ENCODE results near the gene RHOBTB3.

RHOBTB3 gene

DNA sequence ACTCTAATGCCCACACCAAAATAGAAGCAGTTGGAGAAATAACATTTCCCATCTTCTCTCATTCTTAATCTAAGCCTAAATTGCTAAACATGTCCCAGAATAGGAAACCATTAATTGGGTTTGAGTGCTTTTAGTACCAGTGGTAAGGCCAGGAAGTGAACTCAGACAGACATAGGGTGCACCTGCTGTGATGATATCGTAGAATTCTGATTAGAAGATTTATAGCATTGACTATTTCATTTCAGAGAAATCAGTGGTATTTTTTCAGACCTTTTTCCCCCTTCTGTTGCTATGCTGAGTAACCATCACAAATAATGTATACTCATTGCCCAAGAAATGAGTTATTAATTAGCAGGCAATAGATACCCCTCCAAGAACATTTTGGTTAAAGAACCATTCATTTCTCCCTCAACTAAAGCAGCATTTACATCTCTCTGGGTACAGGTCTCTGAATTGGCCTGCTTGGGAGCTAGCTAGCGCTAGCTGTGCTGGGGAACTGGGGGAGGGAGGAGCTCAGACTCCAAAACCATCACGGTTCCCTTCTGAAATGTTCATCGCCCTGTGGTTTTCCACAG, 84.1 kb downstream of the RHOBTB3 start:
- Mint-ChIP-seq H3K4me1 (peaks cover 94% of the 10 kb centered on the region), H3K36me3 (peaks cover 74% of the 10 kb centered on the region), H3K27me3 (no peaks in the 10 kb centered on the region), H3K9me3 (no peaks in the 10 kb centered on the region), H3K4me3 (no peak overlapping the region), H3K27ac (no peak overlapping the region)
- CTCF ChIA-PET = no interaction called here
- no peak for DNase-seq

DNA sequence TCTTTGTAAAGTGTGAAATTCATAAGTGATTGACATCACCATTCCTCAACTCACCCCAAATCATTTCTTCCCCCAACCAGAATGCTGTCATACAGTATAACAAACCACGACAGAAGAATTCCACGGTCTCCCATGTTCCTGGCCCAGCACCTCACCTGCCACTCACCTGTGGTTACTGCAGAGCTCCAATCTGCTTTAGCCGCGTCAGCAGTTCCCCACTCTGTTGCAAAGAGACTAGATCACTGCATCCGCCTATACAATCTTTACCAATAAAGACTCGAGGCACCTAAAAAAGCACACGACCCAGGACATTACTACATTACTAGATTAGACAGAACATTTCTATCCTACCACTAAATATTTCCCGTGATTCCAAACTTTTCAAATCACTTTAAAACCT, 85.2 kb downstream of the RHOBTB3 start:
- H3K4me3 Mint-ChIP-seq = no peak overlapping the region
- no peaks in the 10 kb centered on the region for H3K27me3 Mint-ChIP-seq
- no peak for DNase-seq
- peaks cover 92% of the 10 kb centered on the region for H3K4me1 Mint-ChIP-seq
- H3K27ac Mint-ChIP-seq = no peak overlapping the region
- peaks cover 69% of the 10 kb centered on the region for H3K36me3 Mint-ChIP-seq
- H3K9me3 Mint-ChIP-seq = no peaks in the 10 kb centered on the region
- CTCF ChIA-PET = interaction anchor here (1.0 to 1.2 kb wide), 2 partner anchors 18 to 35 kb away, joined by 3 to 6 read pairs; no protein-coding TSS in a partner anchor

DNA sequence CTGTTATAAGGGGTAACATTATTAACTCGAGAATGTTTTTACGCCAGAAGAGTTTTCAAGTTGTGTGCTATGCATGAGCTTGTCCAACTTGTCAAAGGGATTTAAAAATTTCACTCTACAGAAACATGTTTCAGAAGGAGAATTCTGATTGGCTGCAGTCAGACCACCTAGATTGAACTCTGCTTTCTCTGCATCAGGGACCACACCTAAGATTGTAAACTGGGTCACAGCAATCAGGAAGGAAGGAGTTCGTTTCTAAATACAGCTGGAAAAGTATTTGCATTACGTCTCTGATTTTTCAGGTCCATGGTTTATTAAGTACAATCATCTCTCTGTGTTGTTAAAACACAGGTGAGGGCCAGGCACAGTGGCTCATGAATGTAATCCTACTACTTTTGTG, 85.6 kb downstream of the RHOBTB3 start:
- no peaks in the 10 kb centered on the region for H3K27me3 Mint-ChIP-seq
- peak overlapping the region; percentile 70 for H3K4me3 Mint-ChIP-seq
- H3K36me3 Mint-ChIP-seq = peaks cover 70% of the 10 kb centered on the region
- DNase-seq = no peak
- peaks cover 88% of the 10 kb centered on the region for H3K4me1 Mint-ChIP-seq
- no peaks in the 10 kb centered on the region for H3K9me3 Mint-ChIP-seq
- CTCF ChIA-PET = interaction anchor here (1.0 to 1.2 kb wide), 2 partner anchors 18 to 36 kb away, joined by 3 to 6 read pairs; no protein-coding TSS in a partner anchor
- H3K27ac Mint-ChIP-seq = peak overlapping the region; percentile 63

DNA sequence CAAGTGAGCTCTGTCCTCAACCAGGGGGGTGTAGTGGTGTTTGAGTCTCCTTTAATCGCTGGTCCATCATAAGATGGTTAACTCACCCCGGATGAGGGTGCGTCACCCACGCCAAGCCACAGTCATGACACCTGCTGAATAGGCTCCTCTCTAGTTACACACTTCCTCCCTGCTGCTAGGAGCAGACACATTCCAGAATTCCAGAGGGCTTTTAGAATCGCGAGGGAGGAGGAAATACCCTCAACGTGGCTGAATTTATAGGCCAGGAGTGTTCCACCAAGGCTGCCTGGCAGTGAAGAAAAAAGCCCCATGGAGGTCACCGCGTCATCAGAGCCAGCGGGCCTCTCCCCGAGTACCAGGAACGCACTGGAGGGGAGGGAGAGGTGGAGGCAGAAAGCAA, 86.3 kb downstream of the RHOBTB3 start:
- Mint-ChIP-seq H3K4me3 (peak overlapping the region; percentile 70), H3K27me3 (no peaks in the 10 kb centered on the region), H3K27ac (peak overlapping the region; percentile 76), H3K4me1 (peaks cover 81% of the 10 kb centered on the region), H3K36me3 (peaks cover 67% of the 10 kb centered on the region), H3K9me3 (no peaks in the 10 kb centered on the region)
- no peak for DNase-seq
- CTCF ChIA-PET = interaction anchor here (1.0 to 3.9 kb wide), 6 partner anchors 9 to 36 kb away, joined by 3 to 29 read pairs (median 6); no protein-coding TSS in a partner anchor

DNA sequence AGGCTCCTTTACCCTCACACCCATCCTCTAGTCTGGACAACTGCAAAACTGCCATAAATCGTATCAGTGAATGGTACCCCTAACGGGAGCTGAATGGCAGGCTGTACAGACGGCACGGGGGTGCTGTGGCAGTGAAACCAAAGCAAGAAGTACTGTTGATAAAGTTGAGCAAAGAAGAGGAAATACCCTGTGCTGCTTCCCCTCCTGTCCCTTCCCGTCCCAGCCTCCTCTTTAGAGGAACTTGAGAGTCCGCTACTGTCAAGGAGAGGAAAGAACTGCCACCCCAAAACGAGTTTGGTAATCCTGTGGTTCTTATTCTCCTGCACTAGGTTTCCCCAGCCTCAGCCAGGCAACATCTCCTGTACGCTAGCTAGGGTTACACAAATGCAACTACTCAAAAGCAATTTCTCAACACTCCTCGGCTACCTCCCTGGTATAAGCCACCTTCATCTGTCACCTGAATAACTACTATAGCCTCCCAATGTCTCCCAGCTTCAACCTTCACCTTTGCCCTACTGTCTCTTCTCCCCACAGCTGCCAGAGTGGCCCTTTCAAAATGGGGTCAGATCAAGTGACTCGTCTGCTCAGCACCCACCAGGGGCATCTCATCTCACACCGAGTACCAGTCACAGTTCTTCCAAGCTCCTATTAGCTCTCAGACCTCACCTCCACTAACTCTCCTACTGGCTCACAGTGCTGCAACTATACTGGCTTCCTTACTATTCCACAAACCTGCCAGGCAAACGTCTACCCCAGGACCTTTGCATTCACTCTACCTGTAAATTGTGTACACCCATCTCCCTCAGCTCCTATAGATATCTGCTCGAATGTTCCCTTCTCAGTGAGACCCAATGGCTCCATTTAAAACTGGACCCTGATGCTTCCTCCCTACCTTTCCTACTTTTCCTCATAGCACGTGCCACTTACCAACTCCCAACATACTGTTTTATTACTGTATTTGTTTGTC, 87.3 kb downstream of the RHOBTB3 start:
- Mint-ChIP-seq H3K36me3 (peaks cover 61% of the 10 kb centered on the region), H3K27me3 (no peaks in the 10 kb centered on the region), H3K9me3 (no peaks in the 10 kb centered on the region), H3K27ac (peak overlapping the region; percentile 76), H3K4me1 (peaks cover 80% of the 10 kb centered on the region), H3K4me3 (peak overlapping the region; percentile 70)
- CTCF ChIA-PET = interaction anchor here (0.7 to 6.0 kb wide), 7 partner anchors 10 to 41 kb away, joined by 3 to 29 read pairs (median 6); no protein-coding TSS in a partner anchor
- DNase-seq = peak; percentile 34

DNA sequence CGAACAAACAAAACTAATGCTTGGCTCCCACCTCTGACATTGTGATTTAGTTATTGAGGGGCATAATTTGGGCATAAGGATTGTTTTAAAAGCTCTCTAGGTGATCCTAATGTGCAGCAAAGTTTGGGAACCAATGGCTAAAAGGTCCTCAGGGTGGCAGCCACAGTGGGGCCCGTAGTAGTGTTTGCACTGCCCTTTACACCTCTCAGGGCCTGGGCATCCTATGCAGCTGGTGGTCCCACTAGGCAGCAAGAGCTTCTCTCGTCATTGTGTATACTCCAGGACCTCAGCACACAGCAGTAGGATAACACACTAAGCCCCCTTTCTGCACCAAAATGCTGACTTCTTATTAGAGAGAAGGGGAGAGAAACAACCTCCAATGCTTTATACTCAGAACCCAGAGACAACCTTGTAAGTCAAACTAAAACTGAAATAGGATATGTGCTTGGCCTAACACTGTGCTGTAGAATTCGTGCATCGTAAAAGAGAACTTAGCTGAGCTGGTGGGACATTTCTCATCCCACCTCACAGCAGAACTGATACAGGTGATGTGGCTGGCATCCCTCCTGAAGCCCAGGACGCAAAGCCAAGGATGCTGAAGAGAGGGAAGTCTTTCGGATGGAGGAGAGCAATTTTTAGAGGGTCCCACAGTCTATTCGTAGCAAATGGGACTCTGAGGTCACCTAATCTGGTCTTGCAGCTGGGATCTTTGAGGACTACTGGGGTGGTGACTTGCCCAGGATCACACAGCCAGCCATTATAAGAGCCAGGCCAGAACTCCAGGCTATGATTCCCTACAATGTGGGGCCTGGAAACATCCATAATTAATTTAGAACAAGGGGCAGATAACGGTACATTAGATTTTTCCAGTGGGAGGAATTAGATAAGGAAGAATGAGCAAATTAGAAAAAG, 90.2 kb downstream of the RHOBTB3 start:
- DNase-seq = no peak
- peak overlapping the region; percentile 97 for H3K27ac Mint-ChIP-seq
- H3K27me3 Mint-ChIP-seq = no peaks in the 10 kb centered on the region
- H3K9me3 Mint-ChIP-seq = no peaks in the 10 kb centered on the region
- H3K4me1 Mint-ChIP-seq = peaks cover 79% of the 10 kb centered on the region
- CTCF ChIA-PET = interaction anchor here (0.6 to 6.0 kb wide), 13 partner anchors 9 to 515 kb away, joined by 3 to 29 read pairs (median 5); no protein-coding TSS in a partner anchor
- H3K36me3 Mint-ChIP-seq = peaks cover 40% of the 10 kb centered on the region
- H3K4me3 Mint-ChIP-seq = peak overlapping the region; percentile 96

DNA sequence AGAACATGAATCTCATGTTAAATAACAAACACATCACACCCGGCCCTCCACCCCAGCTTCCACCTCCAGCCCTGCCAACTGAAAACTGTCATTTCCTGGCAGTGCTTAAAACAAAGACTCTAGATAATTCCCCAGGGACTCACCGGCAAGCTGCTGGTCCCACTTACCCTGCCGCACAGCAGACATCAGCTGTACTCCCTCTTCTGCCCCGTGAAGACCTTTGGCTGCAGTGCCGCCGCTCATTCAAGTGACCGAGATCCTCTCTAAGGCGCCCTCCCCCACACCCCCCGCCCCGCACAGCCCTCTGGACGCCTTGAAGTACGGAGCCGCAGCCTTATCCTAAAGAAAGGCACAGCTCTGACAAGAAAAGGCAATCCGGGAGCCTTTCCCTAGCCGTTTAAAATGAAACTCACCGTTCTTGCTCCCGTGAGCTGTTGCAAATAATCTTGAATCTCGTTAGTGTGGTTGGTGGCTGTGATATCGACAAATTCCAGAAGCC, 91.0 kb downstream of the RHOBTB3 start:
- peak; percentile 53 for DNase-seq
- peak overlapping the region; percentile 97 for H3K27ac Mint-ChIP-seq
- CTCF ChIA-PET = interaction anchor here (0.7 to 6.0 kb wide), 16 partner anchors 10 to 514 kb away, joined by 3 to 18 read pairs (median 4); no protein-coding TSS in a partner anchor
- no peaks in the 10 kb centered on the region for H3K9me3 Mint-ChIP-seq
- H3K27me3 Mint-ChIP-seq = no peaks in the 10 kb centered on the region
- peaks cover 72% of the 10 kb centered on the region for H3K4me1 Mint-ChIP-seq
- peak overlapping the region; percentile 96 for H3K4me3 Mint-ChIP-seq
- H3K36me3 Mint-ChIP-seq = peaks cover 36% of the 10 kb centered on the region

DNA sequence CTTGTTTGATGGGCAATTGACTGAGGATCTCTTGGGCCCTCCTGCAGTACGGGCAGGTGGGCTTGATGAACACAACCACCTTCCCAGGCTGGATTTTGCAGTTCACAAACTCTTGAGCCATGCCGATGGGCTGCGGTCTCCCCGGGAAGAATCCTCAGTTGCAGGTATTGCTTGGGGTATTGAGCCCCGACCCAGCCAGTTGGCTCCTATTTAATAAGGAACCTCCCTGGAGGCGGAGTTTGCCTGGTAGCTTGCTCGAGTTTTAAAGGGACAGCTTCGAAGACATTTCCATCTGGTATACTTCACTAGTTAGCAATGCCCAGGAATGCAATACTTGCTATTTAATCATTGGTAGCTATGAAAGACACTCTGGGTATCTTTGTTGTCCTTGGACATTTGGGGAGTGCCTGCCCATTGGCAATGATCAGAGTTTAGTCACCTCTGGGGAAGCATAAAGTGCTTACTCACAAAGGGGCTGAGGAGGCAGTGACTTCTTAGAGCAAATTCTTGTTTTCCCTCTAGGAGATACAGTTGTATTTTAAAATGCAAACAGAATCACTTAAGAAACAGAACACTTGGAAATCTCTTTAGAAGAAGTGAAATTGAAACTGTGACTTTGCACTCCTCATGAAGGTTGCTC, 91.5 kb downstream of the RHOBTB3 start, which contains the start of gene GLRX:
GLRX (minus strand) TSS at position 185 of the 640 bp plus-strand sequence; CDS start at position 121, 64 bp downstream.
- H3K36me3 Mint-ChIP-seq = peaks cover 33% of the 10 kb centered on the region
- peak; percentile 79 for DNase-seq
- H3K27me3 Mint-ChIP-seq = no peaks in the 10 kb centered on the region
- H3K9me3 Mint-ChIP-seq = no peaks in the 10 kb centered on the region
- peaks cover 72% of the 10 kb centered on the region for H3K4me1 Mint-ChIP-seq
- H3K4me3 Mint-ChIP-seq = peak within 1 kb of the TSS; percentile 96
- CTCF ChIA-PET = interaction anchor here (0.7 to 6.0 kb wide), 13 partner anchors 9 to 513 kb away, joined by 3 to 18 read pairs (median 4); no protein-coding TSS in a partner anchor
- H3K27ac Mint-ChIP-seq = peak within 1 kb of the TSS; percentile 97

DNA sequence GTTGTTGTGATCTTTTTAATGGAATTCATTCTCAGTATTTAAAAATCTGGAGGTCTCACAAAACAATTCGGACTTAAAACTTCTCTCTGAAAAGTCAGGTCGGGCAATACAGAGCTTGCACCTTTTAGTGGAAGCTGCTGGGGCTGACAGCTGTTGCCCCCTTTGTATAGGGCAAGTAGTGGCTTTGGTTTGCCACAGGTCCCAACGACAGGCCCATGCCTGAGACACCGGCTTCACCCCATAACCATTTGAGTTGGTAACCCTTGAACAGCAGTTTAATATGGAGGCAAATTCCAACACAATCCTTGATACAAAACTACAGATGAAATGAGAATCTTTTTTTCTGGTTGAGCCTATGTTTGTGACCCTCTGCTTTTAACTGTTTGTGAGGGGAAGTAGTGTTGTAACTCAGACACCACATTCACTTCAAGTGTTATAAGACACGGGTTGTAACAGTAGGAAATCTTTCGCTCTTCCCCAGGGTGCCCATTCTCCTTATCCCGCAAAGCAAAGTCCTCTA, 92.1 kb downstream of the RHOBTB3 start:
- peaks cover 29% of the 10 kb centered on the region for H3K36me3 Mint-ChIP-seq
- H3K27me3 Mint-ChIP-seq = no peaks in the 10 kb centered on the region

DNA sequence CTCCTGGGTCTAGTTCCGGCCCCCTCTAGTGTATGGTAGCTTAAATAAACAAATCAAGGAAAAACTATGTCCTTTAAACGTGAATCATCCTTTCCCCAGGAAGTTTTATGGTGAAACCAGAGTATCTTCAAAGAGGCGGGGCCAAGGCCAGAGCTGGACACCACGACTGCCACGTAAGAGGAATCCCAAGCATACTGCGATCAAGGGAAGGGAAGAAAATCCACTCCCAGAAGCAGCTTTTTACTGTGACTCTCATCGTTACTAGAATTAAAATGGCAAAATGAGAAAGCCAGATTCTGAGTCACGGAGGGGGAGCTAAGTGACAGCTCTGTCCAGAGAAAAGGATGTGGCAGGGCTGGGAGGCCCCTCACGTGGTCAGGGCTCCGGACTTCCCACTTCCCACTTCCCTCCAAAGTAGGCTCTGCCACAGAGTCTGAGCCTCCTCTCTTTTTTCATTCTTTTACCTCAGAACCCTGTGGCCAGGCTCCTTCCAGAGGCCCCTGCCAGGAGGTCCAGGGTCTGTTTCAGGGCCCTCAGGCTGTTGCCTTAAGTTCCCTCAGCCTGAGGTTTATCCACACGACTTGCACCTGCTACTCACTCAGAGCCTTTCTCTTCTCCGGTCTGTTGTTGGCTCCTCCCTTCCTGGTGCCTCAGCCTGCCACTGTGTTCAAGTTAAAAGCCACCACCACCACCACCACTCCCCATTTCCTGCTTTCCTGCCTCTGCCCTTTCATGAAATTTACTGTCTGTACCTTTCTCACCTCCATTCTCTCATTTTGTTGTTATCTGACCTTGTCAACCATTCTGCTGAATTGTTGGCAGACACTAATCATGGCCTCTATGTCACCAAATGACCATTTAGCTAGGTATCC, 92.8 kb downstream of the RHOBTB3 start:
- CTCF ChIA-PET = interaction anchor here (1.0 to 6.0 kb wide), 11 partner anchors 8 to 43 kb away, joined by 3 to 18 read pairs (median 5); no protein-coding TSS in a partner anchor
- peak overlapping the region; percentile 97 for H3K27ac Mint-ChIP-seq
- peak overlapping the region; percentile 96 for H3K4me3 Mint-ChIP-seq
- no peaks in the 10 kb centered on the region for H3K27me3 Mint-ChIP-seq
- H3K4me1 Mint-ChIP-seq = peaks cover 63% of the 10 kb centered on the region
- peaks cover 23% of the 10 kb centered on the region for H3K36me3 Mint-ChIP-seq
- DNase-seq = peak; percentile 86
- no peaks in the 10 kb centered on the region for H3K9me3 Mint-ChIP-seq

More for the DNA sequence above, 92.1 kb downstream of the RHOBTB3 start:
- Mint-ChIP-seq H3K4me1 (peaks cover 70% of the 10 kb centered on the region), H3K9me3 (no peaks in the 10 kb centered on the region), H3K4me3 (peak overlapping the region; percentile 96), H3K27ac (peak overlapping the region; percentile 97)
- no peak for DNase-seq
- CTCF ChIA-PET = interaction anchor here (1.0 to 6.0 kb wide), 13 partner anchors 9 to 178 kb away, joined by 3 to 18 read pairs (median 5); no protein-coding TSS in a partner anchor

DNA sequence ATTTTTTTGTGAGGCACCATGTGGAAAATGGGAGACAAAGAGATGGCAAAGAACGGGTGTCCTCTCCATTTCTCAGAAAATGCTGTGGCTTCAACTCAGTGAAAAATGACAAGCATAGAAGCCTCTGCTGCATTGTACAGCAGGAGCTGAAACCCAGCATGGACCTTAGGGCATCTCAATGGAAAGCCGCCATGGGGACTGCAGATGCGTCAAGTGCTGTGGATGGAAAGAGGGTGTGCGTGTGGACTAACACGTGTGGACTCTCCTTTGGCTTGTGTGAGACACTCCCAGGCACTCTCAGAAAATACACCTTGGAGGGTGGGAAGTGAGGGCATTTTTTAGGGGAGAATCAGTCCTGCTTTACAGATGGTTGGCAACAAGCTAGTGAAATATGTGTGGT, 93.6 kb downstream of the RHOBTB3 start:
- no peak for DNase-seq
- Mint-ChIP-seq H3K27me3 (no peaks in the 10 kb centered on the region), H3K9me3 (no peaks in the 10 kb centered on the region), H3K27ac (peak overlapping the region; percentile 97), H3K4me1 (peaks cover 57% of the 10 kb centered on the region), H3K36me3 (peaks cover 21% of the 10 kb centered on the region), H3K4me3 (peak overlapping the region; percentile 96)
- CTCF ChIA-PET = interaction anchor here (1.0 to 6.0 kb wide), 6 partner anchors 9 to 43 kb away, joined by 3 to 18 read pairs (median 6); no protein-coding TSS in a partner anchor

DNA sequence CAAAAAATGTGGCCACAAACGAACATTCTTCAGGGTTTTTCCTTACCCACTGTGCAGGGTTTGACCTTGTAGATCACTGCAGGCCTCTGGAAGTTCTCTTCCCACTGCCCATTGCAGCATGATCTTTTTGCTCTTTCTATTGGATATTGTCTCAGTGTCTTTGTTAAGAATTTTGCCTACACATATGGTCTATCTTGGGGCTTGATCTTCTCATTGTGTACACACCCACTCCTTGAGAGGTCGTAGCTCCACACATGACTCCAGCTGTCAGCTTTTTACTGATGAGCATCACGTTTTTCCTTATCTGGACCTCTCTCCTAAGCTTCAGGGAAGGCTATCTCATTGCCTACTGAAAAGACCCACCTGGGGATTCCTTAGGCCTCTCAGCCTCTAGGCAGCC, 94.4 kb downstream of the RHOBTB3 start:
- H3K4me1 Mint-ChIP-seq = peaks cover 55% of the 10 kb centered on the region
- H3K4me3 Mint-ChIP-seq = peak overlapping the region; percentile 24
- H3K9me3 Mint-ChIP-seq = no peaks in the 10 kb centered on the region
- CTCF ChIA-PET = interaction anchor here (1.4 to 3.2 kb wide), 3 partner anchors 10 to 44 kb away, joined by 3 to 15 read pairs (median 8); no protein-coding TSS in a partner anchor
- DNase-seq = no peak
- H3K27ac Mint-ChIP-seq = peak overlapping the region; percentile 97
- peaks cover 21% of the 10 kb centered on the region for H3K36me3 Mint-ChIP-seq
- no peaks in the 10 kb centered on the region for H3K27me3 Mint-ChIP-seq
